ENCODE results near the gene EVL. TPM values are rescaled to one million over a fixed set of nuclear protein-coding genes. Genes with fewer than 3 reads are reported as not detected.

EVL gene
- total and polyA plus RNA-seq, 2 donors (not counting 3 experiments of a cell fraction or from before 2014, with no cell fraction given): 34.6 to 62.5 TPM

GRCh38 chr14:100120522-100121269, 55.5 kb downstream of the EVL start:
- ChIA-PET POLR2A (no interaction called here), CTCF (interaction anchor here (1.5 to 1.9 kb wide), 2 partner anchors 14 to 173 kb away, joined by 3 to 9 read pairs; no protein-coding TSS in a partner anchor)
- dilution Hi-C loops (cut with MboI; ENCODE audit: extremely low pct_ligation_motif_present, low sequenced_read_pairs): no loop called here
- BruUV-seq (replicated peaks): no TSS peak
- Histone ChIP-seq H3K27ac (ENCODE audit: insufficient read depth, low read depth, low read length) (no peak overlapping the region), H3K4me1 (ENCODE audit: control insufficient read depth, extremely low read depth, insufficient read depth, low read length) (no peaks in the 10 kb centered on the region), H3K9ac (replicated peaks; ENCODE audit: extremely low read depth, insufficient read depth, low read length) (no peak overlapping the region), H3K9me3 (replicated peaks; ENCODE audit: control insufficient read depth, insufficient read depth, low read length) (no peaks in the 10 kb centered on the region), H3K79me2 (ENCODE audit: control insufficient read depth, insufficient read depth, low read length) (no peaks in the 10 kb centered on the region), H4K20me1 (replicated peaks; ENCODE audit: control insufficient read depth, extremely low read depth, insufficient read depth, low read length) (no peaks in the 10 kb centered on the region), H3K4me3 (replicated peaks in 1 of 3; ENCODE audit: insufficient read depth in 1 of 3, low read depth in 1 of 3, low read length in 3 of 3) (no peak overlapping the region), H3K9me1 (replicated peaks; ENCODE audit: control insufficient read depth, extremely low read depth, insufficient read depth, low read length) (no peaks in the 10 kb centered on the region), H3K4me2 (ENCODE audit: insufficient read depth, low read length) (no peak overlapping the region), H3K36me3 (ENCODE audit: control insufficient read depth in 2 of 2, extremely low read depth in 1 of 2, insufficient read depth in 2 of 2, low read length in 2 of 2) (peaks cover 0 to 2% of the 10 kb centered on the region in 2 experiments), H2AFZ (ENCODE audit: low read depth, low read length) (no peak overlapping the region), H3K27me3 (ENCODE audit: control insufficient read depth in 2 of 2, insufficient read depth in 2 of 2, low read length in 2 of 2) (no peaks in the 10 kb centered on the region)
- FAIRE-seq (no peak), DNase-seq (ENCODE audit: low read depth, low spot score) (no peak)
- intact Hi-C loops (cut with micrococcal nuclease): no loop called here
- TF ChIP-seq POLR2AphosphoS5 (IDR thresholded peaks at IDR 0.05; ENCODE audit: insufficient read depth, low read depth, low read length): no peak
- TF ChIP-seq JUN (IDR thresholded peaks at IDR 0.05; ENCODE audit: borderline replicate concordance, insufficient read depth, insufficient read length, low read depth): no peak
- no peak for TF ChIP-seq MAX (IDR thresholded peaks at IDR 0.05; ENCODE audit: insufficient read depth, insufficient read length)
- TF ChIP-seq CTCF (IDR thresholded peaks at IDR 0.05; ENCODE audit: extremely low read depth in 1 of 2, insufficient read depth in 1 of 2, low read depth in 1 of 2, low read length in 2 of 2): no peak
- no peak for TF ChIP-seq POLR2A (IDR thresholded peaks at IDR 0.05; ENCODE audit: low read depth, low read length)
- no peak for TF ChIP-seq GATA2 (IDR thresholded peaks at IDR 0.05; ENCODE audit: insufficient read depth, insufficient read length, low read depth, low read length)

Data from endothelial cell of umbilical vein (primary cell).